Measurements from ENCODE around the gene LLGL1. TPM values are rescaled to one million over a fixed set of nuclear protein-coding genes. Genes with fewer than 3 reads are reported as not detected.

Gene LLGL1
- total and polyA plus RNA-seq, 2 donors from 2014 or later, result 8.0 to 13.7 TPM

- intact Hi-C loops (cut with DNase I), result no loop called here
- FAIRE-seq, result no peak
- Histone ChIP-seq H3K4me1 (ENCODE audit: control insufficient read depth in 2 of 3, insufficient read depth in 2 of 3, low read depth in 1 of 3, low read length in 3 of 3) (peaks cover 0 to 6% (median 6%) of the 10 kb centered on the region in 3 donors), H3K36me3 (ENCODE audit: control insufficient read depth in 2 of 3, insufficient read depth in 3 of 3, low read length in 3 of 3) (no peaks in the 10 kb centered on the region), H3K4me3 (ENCODE audit: low read length in 3 of 3) (peak overlapping the region; percentile 76 to 88 (median 77)), H3K27me3 (ENCODE audit: control insufficient read depth, insufficient read depth, low read length) (no peaks in the 10 kb centered on the region), H3K9ac (ENCODE audit: low read length in 3 of 3) (peak overlapping the region in 2 of 3 donors; percentile 81 to 83), H3K27ac (ENCODE audit: low read depth in 2 of 2, low read length in 2 of 2) (no peak overlapping the region), H3K9me3 (ENCODE audit: control insufficient read depth in 2 of 3, insufficient read depth in 1 of 3, low read length in 3 of 3) (no peaks in the 10 kb centered on the region)
- DNase-seq, result peak in 2 of 5 donors; percentile 12 to 24
- TF ChIP-seq CTCF (IDR thresholded peaks at IDR 0.05; ENCODE audit: borderline replicate concordance, extremely low read depth, insufficient read depth), result no peak
Measured at GRCh38 chr17:18226284-18226945, 980 bp downstream of the LLGL1 start.

- Histone ChIP-seq H3K36me3 (ENCODE audit: control insufficient read depth in 2 of 3, insufficient read depth in 3 of 3, low read length in 3 of 3) (no peaks in the 10 kb centered on the region), H3K4me3 (ENCODE audit: low read length in 3 of 3) (no peak overlapping the region), H3K9ac (ENCODE audit: low read length in 3 of 3) (no peak overlapping the region), H3K27me3 (ENCODE audit: control insufficient read depth, insufficient read depth, low read length) (no peaks in the 10 kb centered on the region), H3K27ac (ENCODE audit: low read depth in 2 of 2, low read length in 2 of 2) (no peak overlapping the region), H3K4me1 (ENCODE audit: control insufficient read depth in 2 of 3, insufficient read depth in 2 of 3, low read depth in 1 of 3, low read length in 3 of 3) (peaks cover 0 to 6% (median 6%) of the 10 kb centered on the region in 3 donors), H3K9me3 (ENCODE audit: control insufficient read depth in 2 of 3, insufficient read depth in 1 of 3, low read length in 3 of 3) (no peaks in the 10 kb centered on the region)
- DNase-seq (no peak), FAIRE-seq (no peak)
- TF ChIP-seq CTCF (IDR thresholded peaks at IDR 0.05; ENCODE audit: borderline replicate concordance, extremely low read depth, insufficient read depth), result no peak
- intact Hi-C loops (cut with DNase I), result no loop called here
Measured at GRCh38 chr17:18227635-18228034, 2.2 kb downstream of the LLGL1 start.

GRCh38 chr17:18228176-18228682 lies 2.8 kb downstream of the LLGL1 start:
- Histone ChIP-seq H3K9ac (ENCODE audit: low read length in 3 of 3) (no peak overlapping the region), H3K27me3 (ENCODE audit: control insufficient read depth, insufficient read depth, low read length) (no peaks in the 10 kb centered on the region), H3K36me3 (ENCODE audit: control insufficient read depth in 2 of 3, insufficient read depth in 3 of 3, low read length in 3 of 3) (no peaks in the 10 kb centered on the region), H3K4me3 (ENCODE audit: low read length in 3 of 3) (no peak overlapping the region), H3K4me1 (ENCODE audit: control insufficient read depth in 2 of 3, insufficient read depth in 2 of 3, low read depth in 1 of 3, low read length in 3 of 3) (peaks cover 0 to 6% (median 6%) of the 10 kb centered on the region in 3 donors), H3K9me3 (ENCODE audit: control insufficient read depth in 2 of 3, insufficient read depth in 1 of 3, low read length in 3 of 3) (no peaks in the 10 kb centered on the region), H3K27ac (ENCODE audit: low read depth in 2 of 2, low read length in 2 of 2) (no peak overlapping the region)
- no peak for FAIRE-seq
- no peak for TF ChIP-seq CTCF (IDR thresholded peaks at IDR 0.05; ENCODE audit: borderline replicate concordance, extremely low read depth, insufficient read depth)
- peak in 1 of 5 donors; percentile 26 for DNase-seq
- intact Hi-C loops (cut with DNase I), result no loop called here
